ENCODE measurements around the gene MYO18B.

The MYO18B gene

GRCh38 chr22:26017932-26018331 lies 275.9 kb downstream of the MYO18B start:
- ATAC-seq, result no peak
- TF ChIP-seq ZFP3 (CRISPR knock-in tag; IDR thresholded peaks at IDR 0.05) (no peak), ZNF565 (CRISPR knock-in tag; conservative IDR thresholded peaks at IDR 0.05; ENCODE audit: low read depth) (no peak), ZC3H10 (CRISPR knock-in tag; IDR thresholded peaks at IDR 0.05) (no peak), GLIS3 (CRISPR knock-in tag; IDR thresholded peaks at IDR 0.05) (no peak), ARNTL (CRISPR knock-in tag; IDR thresholded peaks at IDR 0.05; ENCODE audit: borderline replicate concordance, low read depth) (no peak), SNAI2 (CRISPR knock-in tag; IDR thresholded peaks at IDR 0.05) (no peak), CSRNP3 (CRISPR knock-in tag; IDR thresholded peaks at IDR 0.05) (no peak), CSDC2 (CRISPR knock-in tag; IDR thresholded peaks at IDR 0.05) (no peak)
- TF ChIP-seq, protein P1, sequence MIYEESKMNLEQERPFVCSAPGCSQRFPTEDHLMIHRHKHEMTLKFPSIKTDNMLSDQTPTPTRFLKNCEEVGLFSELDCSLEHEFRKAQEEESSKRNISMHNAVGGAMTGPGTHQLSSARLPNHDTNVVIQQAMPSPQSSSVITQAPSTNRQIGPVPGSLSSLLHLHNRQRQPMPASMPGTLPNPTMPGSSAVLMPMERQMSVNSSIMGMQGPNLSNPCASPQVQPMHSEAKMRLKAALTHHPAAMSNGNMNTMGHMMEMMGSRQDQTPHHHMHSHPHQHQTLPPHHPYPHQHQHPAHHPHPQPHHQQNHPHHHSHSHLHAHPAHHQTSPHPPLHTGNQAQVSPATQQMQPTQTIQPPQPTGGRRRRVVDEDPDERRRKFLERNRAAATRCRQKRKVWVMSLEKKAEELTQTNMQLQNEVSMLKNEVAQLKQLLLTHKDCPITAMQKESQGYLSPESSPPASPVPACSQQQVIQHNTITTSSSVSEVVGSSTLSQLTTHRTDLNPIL (CRISPR knock-in tag; IDR thresholded peaks at IDR 0.05; ENCODE audit: low read depth), result no peak
- TF ChIP-seq, protein P2, sequence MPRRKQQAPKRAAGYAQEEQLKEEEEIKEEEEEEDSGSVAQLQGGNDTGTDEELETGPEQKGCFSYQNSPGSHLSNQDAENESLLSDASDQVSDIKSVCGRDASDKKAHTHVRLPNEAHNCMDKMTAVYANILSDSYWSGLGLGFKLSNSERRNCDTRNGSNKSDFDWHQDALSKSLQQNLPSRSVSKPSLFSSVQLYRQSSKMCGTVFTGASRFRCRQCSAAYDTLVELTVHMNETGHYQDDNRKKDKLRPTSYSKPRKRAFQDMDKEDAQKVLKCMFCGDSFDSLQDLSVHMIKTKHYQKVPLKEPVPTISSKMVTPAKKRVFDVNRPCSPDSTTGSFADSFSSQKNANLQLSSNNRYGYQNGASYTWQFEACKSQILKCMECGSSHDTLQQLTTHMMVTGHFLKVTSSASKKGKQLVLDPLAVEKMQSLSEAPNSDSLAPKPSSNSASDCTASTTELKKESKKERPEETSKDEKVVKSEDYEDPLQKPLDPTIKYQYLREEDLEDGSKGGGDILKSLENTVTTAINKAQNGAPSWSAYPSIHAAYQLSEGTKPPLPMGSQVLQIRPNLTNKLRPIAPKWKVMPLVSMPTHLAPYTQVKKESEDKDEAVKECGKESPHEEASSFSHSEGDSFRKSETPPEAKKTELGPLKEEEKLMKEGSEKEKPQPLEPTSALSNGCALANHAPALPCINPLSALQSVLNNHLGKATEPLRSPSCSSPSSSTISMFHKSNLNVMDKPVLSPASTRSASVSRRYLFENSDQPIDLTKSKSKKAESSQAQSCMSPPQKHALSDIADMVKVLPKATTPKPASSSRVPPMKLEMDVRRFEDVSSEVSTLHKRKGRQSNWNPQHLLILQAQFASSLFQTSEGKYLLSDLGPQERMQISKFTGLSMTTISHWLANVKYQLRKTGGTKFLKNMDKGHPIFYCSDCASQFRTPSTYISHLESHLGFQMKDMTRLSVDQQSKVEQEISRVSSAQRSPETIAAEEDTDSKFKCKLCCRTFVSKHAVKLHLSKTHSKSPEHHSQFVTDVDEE (CRISPR knock-in tag; IDR thresholded peaks at IDR 0.05), result no peak

GRCh38 chr22:26019596-26019995 lies 277.6 kb downstream of the MYO18B start:
- TF ChIP-seq ZNF8 (CRISPR knock-in tag; IDR thresholded peaks at IDR 0.05), result no peak
- TF ChIP-seq ZNF565 (CRISPR knock-in tag; conservative IDR thresholded peaks at IDR 0.05; ENCODE audit: low read depth), result no peak
- no peak for TF ChIP-seq OSR1 (CRISPR knock-in tag; IDR thresholded peaks at IDR 0.05)
- no peak for TF ChIP-seq ARNTL (CRISPR knock-in tag; IDR thresholded peaks at IDR 0.05; ENCODE audit: borderline replicate concordance, low read depth)
- TF ChIP-seq TOX (CRISPR knock-in tag; IDR thresholded peaks at IDR 0.05; ENCODE audit: borderline replicate concordance), result no peak
- no peak for TF ChIP-seq ZFP3 (CRISPR knock-in tag; IDR thresholded peaks at IDR 0.05)
- TF ChIP-seq, protein P3, sequence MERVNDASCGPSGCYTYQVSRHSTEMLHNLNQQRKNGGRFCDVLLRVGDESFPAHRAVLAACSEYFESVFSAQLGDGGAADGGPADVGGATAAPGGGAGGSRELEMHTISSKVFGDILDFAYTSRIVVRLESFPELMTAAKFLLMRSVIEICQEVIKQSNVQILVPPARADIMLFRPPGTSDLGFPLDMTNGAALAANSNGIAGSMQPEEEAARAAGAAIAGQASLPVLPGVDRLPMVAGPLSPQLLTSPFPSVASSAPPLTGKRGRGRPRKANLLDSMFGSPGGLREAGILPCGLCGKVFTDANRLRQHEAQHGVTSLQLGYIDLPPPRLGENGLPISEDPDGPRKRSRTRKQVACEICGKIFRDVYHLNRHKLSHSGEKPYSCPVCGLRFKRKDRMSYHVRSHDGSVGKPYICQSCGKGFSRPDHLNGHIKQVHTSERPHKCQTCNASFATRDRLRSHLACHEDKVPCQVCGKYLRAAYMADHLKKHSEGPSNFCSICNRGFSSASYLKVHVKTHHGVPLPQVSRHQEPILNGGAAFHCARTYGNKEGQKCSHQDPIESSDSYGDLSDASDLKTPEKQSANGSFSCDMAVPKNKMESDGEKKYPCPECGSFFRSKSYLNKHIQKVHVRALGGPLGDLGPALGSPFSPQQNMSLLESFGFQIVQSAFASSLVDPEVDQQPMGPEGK (CRISPR knock-in tag; IDR thresholded peaks at IDR 0.05; ENCODE audit: borderline replicate concordance), result no peak
- TF ChIP-seq SNAI2 (CRISPR knock-in tag; IDR thresholded peaks at IDR 0.05), result no peak
- no peak for TF ChIP-seq CSRNP3 (CRISPR knock-in tag; IDR thresholded peaks at IDR 0.05)
- TF ChIP-seq RARB (CRISPR knock-in tag; IDR thresholded peaks at IDR 0.05), result no peak
- TF ChIP-seq BACH2 (CRISPR knock-in tag; IDR thresholded peaks at IDR 0.05; ENCODE audit: borderline replicate concordance), result no peak
- TF ChIP-seq ZC3H10 (CRISPR knock-in tag; IDR thresholded peaks at IDR 0.05), result no peak
- no peak for TF ChIP-seq GLIS3 (CRISPR knock-in tag; IDR thresholded peaks at IDR 0.05)
- TF ChIP-seq, protein P2 (CRISPR knock-in tag; IDR thresholded peaks at IDR 0.05), result no peak
- TF ChIP-seq PPARA (CRISPR knock-in tag; IDR thresholded peaks at IDR 0.05; ENCODE audit: borderline replicate concordance), result no peak
- TF ChIP-seq ZFP30 (CRISPR knock-in tag; IDR thresholded peaks at IDR 0.05), result no peak
- TF ChIP-seq CSDC2 (CRISPR knock-in tag; IDR thresholded peaks at IDR 0.05), result no peak
- TF ChIP-seq, protein P1 (CRISPR knock-in tag; IDR thresholded peaks at IDR 0.05; ENCODE audit: low read depth), result no peak
- TF ChIP-seq TCF4 (CRISPR knock-in tag; IDR thresholded peaks at IDR 0.05; ENCODE audit: borderline replicate concordance), result no peak

More at GRCh38 chr22:26019596-26019995, 277.6 kb downstream of the MYO18B start:
- ATAC-seq, result no peak
